A673 (cell line): Measurements from ENCODE around the gene IL21R.

Experiments used
- CTCF ChIP-seq: fragments of 300-800, 200-600 bp; sonication (generic); conservative IDR thresholded peaks from 2 replicates; pipeline ENCODE4 v1.5.1; 2017; ENCODE audit warnings: low read depth, mild to moderate bottlenecking, antibody characterized with exemption, low read length, moderate library complexity, mixed read lengths
- EZH2 ChIP-seq: fragments of 200-600 bp; sonication (generic); IDR thresholded peaks from 2 replicates; pipeline ENCODE4 v1.6.1; 2017; ENCODE audit warnings: borderline replicate concordance, low read depth, mild to moderate bottlenecking, mixed read lengths, antibody characterized with exemption, low read length; ENCODE audit not compliant: poor library complexity, severe bottlenecking

GRCh38 chr16:27413956-27414355 lies 12.0 kb downstream of the IL21R start:
- TF ChIP-seq CTCF = no peak
- TF ChIP-seq EZH2 = no peak
